Stimulated activated CD4-positive, alpha-beta T cell treated with anti-CD3 and anti-CD28 coated beads, Interleukin-2, amount 100 ng/mL, for 4 hours (primary cell): ENCODE results near the gene SLC34A3.
"Not testable (repeated sequence)": the region's sequence is repeated elsewhere in the genome, so short reads cannot be mapped to it uniquely, and the experiment has no call there.

Source experiments
- DNase-seq: peaks from one replicate; pipeline ENCODE4 v3.0.0-alpha.2; 2020; ENCODE audit warnings: low read depth

Gene SLC34A3

DNA sequence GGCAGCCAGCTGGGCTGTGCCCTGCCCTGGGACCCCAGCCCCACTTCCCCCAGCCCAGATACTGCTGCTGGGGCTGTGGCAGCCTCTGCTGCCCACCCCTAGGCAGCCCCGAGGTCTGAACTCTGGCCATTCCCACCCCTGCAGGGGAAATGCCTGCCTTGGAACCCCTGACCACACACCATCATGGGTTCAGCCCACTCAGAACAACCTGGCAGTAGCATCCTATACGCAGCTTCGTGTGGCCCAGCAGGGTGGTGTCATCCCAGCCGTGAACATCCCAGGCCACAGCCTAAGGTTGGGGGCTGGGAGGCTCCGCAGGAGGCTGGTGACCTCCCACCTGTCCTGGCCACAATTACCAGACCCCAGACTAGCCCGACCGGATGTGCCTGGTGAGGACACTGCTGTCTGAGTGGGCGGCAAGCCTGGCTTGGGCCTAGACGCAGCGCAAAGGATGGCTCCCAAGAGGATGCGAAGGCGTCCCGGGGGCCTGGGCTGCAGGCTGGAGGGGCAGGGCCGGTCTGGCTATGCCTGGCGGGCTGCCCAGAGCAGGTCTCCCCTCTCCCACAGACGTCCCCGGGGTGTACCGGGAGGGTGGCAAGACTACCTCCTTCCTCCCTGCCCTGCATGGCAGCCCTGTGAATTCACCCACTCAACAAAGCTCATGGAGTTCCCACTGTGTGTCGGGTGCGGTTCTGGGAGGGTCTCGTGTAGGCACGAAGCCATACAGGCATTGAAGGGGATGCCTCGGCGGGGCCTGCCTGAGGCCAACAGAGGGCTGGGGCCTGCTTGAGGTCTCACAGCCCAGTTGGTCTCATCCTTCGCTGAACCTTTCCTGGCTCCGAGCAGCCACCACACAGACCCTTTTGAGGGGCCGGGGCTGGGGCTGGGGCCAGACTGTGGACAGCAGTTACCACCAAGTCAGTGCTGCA lies 1.5 kb upstream of the SLC34A3 start:
- no peak for DNase-seq

DNA sequence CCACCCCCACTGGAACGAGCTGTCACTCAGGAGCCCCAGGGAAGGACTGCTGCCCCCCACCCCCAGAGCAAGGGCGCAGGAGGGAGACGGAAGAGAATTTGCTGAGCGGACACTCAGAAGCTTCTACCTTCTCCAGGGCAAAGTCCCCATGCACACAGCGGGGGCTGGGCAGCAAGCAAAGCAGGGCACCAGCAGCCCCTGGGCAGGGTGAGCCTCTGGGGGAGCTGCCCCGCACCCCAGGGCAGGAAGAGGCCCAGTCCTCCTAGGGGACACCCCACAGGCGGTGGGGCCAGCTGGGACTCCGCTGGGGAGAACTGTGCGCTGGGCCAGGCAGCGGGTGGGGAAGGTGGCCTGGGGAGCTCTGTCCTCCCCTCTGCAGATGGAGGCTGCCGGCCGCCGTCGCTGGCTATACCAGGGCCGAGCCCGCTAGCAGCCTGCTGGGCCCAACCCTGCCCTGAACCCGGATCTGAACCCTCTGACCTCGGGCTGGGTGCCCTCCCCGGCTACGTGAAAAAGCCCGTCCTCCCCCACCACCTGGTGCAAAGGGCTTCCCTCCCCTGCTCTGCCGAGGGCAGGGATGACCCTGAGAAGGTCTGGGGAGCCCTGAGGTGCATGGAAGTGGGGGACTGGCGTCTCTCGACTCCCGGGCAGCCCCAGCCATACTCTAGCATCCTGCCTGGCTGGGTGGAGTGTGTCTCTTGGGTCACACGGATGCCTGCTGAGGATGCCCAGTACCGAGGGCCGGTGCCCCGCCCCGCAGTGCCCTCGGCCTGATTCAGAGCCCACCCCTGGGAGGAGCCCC lies 597 bp upstream of the SLC34A3 start:
- DNase-seq: no peak

DNA sequence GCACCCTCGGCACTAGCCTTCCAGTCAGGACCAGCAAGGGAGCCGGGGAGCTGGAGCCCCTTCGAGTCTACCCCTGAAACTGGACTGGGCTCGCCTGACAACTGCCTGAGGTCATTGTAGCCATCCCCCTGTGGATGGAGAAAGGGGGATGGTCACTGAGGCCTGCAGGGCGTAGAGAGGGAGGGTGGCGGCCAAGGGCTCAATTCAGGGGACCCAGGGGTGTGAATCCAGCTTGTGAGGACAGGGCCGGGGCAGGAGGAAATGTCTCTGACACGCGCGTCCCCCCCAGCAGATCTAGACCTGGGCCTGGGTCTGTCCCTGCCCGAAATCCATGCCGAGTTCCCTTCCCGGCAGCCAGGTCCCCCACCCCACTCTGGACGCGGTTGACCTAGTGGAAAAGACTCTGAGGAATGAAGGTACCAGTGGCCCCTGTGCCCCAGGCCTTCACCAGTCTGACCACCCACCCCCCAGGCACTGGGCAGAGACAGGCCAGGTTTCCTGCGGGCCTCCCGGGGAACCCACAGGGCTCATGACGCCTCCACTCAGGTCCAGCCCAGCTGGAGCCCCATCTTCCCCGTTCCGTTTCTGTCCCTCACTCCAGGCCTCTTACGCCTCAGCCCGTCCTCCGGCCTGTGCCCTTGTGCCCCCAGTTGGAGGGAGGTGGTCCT lies 805 bp downstream of the SLC34A3 start:
- DNase-seq: no peak

DNA sequence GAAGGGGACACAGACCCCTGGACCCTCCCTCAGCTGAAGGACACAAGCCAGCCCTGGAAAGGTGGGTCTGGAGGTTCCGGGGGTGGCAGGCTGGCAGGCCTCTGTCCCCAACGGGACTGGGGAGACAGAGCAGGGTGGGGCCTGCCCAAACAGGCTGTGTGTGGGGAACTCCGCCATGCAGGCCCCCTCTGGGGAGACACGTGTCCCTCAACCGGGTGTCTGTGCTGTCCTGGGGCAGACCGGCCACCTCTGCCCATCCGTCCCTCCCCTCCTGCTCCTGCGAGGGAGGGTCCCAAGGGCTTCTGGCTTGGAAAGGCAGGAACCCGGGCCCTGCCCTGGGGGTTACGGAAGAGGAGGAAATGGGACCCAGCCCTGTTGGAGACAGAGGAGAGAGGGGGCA lies 1.4 kb downstream of the SLC34A3 start:
- no peak for DNase-seq

DNA sequence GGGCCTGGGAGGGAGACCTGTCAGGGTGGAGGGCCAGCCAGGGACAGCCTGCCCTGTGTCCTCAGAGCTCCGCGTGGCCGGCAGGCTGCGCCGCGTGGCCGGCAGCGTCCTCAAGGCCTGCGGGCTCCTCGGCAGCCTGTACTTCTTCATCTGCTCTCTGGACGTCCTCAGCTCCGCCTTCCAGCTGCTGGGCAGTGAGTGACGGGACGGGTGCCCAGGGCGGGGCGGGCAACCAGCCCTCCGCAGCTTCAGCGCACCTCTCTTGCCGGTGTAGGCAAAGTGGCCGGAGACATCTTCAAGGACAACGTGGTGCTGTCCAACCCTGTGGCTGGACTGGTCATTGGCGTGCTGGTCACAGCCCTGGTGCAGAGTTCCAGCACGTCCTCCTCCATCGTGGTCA lies 1.8 kb downstream of the SLC34A3 start:
- DNase-seq: no peak

DNA sequence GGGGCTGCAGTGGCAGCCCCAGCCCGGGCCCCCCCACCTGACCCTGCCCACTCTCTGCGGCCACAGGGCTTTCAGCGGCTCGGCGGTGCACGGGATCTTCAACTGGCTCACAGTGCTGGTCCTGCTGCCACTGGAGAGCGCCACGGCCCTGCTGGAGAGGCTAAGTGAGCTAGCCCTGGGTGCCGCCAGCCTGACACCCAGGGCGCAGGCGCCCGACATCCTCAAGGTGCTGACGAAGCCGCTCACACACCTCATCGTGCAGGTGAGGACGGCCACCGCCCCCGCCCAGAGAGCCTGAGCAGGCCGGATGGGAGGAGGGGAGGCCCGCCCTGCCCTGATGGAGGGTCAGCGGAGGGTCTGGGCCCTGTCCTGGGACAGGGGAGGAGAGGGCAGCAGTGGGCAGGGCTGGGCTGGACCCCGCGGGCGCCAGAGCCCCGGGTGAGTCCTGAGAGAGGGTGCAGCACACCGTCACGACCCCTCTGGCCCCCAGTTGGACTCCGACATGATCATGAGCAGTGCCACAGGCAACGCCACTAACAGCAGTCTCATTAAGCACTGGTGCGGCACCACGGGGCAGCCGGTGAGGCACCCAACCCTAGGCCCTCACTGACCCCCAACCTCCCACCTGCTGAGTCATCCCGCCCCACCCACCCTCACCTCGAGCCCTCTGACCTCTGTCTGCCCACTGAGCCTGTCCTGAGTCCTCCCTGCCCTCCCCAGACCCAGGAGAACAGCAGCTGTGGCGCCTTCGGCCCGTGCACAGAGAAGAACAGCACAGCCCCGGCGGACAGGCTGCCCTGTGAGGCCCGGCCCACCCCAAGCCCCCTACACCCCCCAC lies 2.7 kb downstream of the SLC34A3 start:
- no peak for DNase-seq

DNA sequence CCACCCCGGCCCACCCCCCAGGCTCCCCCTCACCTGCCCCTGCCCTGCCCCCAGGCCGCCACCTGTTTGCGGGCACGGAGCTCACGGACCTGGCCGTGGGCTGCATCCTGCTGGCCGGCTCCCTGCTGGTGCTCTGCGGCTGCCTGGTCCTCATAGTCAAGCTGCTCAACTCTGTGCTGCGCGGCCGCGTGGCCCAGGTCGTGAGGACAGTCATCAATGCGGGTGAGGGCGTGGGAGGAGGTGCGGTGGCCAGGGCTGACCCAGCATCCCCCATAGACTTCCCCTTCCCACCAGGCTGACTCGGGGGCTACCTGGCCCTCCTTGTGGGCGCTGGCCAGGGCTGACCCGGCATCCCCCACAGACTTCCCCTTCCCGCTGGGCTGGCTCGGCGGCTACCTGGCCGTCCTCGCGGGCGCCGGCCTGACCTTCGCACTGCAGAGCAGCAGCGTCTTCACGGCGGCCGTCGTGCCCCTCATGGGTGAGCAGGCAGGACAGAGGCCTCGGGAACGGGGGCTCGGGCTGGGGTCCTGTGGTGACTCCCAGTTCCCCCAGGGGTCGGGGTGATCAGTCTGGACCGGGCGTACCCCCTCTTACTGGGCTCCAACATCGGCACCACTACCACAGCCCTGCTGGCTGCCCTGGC lies 3.5 kb downstream of the SLC34A3 start:
- DNase-seq: no peak

DNA sequence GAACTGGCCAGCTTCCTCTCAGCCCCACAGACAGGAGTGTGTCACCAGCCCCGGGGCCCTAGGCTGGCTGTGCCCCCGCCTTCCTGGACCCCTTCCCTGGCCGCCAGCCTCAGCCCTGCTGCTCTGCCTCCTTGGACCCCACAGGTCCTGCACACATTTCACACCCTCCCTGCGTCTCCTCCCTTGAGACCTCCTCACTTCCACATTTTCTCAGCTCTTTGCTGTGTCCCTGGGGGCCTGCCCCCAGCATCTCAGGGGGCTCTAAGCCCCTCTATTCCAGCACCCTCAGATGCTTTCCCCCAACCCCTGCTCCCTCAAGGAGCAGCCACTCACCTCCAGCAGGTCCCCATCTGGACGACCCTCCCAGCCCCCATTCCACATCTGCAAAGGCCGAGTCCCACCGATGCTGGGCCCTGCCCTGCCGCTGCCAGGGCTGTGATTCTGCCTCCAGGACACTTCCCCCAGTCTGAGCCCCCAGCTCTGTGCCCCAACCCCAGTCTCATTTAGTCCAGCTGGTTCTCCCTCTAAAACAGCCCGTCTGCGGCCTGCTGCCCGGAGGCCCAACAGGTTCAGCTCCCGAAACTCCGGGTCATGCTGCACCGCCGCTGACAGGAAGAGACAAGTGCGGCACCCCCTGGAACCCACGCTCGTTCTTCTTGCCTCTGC lies 4.2 kb downstream of the SLC34A3 start:
- no peak for DNase-seq

DNA sequence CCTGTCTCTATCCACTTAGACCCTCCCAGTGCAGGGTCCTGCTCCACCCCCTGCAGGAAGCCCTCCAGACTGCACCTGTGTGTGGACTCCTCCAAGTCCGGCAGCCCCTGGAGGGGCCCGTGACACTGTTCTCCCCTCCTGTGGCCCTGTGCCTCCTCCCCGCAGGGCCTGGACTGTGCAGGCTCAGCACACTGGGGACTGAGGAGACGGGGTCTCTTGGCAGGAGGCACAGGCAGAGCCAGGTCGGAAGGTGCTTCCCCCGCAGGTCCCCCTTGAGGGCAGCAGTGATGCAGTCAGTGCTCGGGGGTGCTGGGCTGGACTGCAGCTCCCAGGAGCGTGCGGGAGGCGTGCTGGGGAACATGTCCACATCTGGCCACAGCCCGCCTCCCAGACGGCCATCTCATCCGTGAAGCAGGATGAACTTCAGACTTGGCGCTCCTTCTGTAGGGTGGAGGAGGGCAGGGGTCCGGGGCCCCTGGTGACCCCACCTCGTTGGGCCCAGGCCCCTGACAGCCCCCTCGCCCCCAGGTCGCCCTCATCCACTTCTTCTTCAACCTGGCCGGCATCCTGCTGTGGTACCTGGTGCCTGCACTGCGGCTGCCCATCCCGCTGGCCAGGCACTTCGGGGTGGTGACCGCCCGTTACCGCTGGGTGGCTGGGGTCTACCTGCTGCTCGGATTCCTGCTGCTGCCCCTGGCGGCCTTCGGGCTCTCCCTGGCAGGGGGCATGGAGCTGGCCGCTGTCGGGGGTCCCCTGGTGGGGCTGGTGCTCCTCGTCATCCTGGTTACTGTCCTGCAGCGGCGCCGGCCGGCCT lies 4.9 kb downstream of the SLC34A3 start:
- no peak for DNase-seq

DNA sequence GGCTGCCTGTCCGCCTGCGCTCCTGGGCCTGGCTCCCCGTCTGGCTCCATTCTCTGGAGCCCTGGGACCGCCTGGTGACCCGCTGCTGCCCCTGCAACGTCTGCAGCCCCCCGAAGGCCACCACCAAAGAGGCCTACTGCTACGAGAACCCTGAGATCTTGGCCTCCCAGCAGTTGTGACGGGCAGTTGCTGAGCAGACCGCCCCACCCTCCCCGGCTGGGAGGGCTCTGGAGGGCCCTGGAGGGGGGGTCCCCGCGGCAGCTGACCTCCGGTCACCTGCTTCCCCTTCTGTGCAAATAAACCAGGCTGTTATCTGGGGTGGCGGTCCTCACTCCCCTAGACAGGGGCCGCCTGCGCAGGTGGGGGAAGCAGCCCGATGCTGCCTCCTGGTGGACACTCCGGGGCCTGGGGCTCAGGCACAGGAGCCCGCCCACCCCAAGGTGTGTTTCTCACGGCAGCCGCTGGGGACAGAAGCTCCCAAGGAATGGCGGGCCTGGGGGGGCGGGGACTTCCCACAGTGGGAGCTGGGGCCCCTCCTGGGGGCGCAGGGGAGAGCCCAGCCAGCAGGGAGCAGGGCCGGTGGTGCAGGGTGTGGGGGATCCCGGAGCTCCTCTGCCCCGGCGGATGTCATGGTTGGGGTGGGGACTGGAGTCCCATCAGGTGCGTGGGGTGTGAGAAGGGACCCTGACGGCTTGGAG lies 5.7 kb downstream of the SLC34A3 start:
- DNase-seq: peak; percentile 87

DNA sequence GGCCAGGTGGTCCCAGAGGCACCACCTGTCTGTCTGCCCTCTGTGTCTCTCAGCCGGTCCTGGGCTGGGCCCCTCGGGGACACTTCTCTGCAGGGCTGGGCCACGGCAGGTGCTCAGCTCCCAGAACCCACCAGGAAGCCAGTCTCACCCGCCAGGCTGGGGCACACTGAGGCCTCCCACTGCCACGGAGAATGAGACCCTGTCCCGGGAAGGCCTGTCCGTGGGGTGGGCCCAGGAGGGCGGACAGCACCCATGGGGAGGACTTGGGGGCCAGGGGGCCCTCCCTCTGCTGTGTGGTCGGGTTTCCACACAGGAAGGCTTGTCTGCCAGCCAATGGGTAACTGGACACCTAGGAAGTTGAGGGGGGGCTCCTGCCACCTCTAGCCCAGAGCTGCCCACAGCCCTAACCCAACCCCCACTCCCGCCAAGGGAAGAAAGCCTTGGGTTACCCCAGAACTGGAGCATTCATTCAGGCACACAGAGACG lies 6.3 kb downstream of the SLC34A3 start:
- DNase-seq: no peak

DNA sequence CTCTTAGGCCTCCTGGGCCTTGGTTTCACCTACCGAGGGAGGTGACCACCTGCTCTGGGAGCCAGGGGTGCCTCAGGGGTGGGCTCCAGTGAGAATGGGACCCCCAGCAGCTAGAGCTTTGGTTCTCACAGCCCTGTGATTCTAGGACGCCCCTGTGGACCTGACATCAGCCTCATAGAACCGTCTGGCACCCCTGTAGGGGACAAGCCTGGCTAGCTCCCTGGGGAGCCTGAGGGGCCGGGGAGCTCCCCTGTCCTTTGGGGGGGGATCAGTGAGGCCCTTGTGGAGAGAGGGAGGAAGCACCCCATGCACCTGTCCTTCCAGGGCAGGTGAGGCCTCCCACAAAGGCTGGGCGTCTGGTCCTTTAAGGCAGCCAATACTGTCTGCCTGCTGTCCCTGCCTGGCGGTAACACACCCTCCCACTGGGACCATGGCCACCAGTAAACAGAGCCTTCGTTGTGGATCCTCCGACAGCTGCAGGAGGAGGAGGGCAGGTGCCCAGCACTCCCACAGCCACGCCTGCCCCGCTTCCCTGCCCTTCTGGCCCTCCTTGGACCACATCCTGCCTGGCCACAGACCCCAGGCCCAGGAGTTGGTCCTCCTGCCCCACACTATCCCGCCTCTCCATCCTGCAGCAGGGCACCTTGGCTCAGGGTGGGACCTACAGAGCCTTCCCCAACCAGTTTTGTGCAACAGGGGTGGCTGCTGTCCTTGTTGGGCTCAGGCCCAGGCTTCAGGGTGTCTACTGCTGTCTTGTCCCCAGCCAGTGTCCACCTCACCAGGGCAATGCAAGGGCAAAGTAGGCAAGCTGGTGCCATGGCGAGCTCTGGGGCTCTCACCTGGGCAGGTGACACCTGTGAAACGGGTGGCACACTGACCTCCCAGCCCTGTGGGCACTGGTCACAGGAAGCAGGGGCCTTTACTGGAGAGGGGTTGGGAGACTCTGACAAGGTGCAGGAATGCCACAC lies 7.3 kb downstream of the SLC34A3 start:
- DNase-seq: no peak

DNA sequence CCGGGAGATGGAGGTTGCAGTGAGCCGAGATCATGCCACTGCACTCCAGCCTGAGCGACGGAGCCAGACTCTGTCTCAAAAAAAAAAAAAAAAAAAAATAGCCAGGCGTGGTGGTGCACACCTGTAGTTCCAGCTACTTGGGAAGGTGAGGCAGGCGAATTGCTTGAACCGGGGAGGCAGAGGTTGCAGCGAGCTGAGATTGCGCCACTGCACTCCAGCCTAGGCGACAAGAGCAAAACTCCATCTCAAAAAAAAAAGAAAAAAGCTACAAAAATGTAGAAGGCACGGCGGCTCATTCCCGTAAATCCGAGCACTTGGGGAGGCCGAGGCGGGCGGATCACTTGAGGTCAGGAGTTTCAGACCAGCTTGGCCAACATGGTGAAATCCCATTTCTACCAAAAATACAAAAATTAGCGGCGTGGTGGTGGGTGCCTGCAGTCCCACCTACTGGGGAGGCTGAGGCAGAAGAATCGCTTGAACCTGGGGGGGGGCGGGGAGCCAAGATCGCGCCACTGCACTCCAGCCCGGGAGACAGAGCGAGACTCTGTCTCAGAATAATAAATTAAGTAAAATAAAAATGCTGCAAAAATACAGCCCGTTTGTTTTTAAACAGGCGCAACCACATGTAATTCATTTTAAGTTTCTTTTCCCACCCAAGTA lies 9.0 kb downstream of the SLC34A3 start:
- DNase-seq: not testable (repeated sequence)

DNA sequence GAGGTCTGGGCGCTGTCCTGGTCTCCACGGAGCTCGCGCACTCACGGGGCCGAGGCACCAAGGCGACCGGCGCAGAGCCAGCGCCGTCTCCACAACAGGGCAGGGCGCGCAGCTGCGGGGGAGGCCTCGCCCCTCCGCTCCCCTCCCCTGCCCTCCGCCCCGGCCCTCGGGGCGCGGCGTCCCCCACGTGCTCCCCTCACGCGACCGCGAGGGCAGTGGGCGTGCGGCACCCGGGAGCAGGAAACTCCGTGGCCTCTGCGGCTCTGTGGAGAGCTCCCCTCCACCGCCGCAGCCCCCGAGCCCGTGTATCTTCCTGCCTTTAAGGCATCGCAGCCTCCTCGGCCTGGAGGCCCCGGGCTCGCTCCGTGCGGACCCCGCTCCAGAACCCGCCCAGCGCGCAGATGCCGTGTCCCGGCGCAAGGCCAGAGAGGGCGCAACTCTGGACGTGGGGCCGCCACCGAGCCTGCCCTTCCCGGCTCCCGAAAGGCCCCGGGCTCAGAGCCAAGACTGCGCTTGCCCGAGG lies 9.7 kb downstream of the SLC34A3 start:
- peak; percentile 69 for DNase-seq

DNA sequence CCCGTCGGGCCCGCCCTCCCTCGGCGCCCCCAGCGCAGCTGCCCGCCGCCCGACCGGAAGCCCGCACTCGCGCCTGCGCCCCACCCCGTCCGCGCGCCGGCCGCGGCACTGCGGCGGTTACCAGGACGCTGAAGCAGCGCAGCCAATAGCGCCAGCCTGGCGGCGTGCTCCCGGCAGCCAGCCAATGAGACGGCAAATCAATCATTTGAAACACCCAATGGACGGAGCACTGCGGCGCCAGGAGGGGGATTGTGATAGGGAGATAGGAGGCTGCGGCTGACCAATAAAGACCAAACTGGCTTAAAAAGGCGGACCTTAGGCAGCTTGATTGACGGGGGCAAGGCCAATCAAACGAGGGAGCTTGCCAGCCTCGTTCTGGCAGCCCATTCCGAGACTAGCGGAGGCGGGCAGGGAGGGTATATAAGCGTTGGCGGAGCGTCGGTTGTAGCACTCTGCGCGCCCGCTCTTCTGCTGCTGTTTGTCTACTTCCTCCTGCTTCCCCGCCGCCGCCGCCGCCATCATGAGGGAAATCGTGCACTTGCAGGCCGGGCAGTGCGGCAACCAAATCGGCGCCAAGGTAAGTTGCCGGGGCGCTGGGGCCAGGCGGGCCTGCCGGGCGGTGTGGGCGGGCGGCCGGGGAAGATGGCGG lies 10.3 kb downstream of the SLC34A3 start, which contains the start of gene TUBB4B:
Gene TUBB4B, plus strand, starts transcription at position 447 of the 649 bp plus-strand sequence. Its CDS starts 74 bp downstream, at position 521.
- DNase-seq: peak; percentile 96
